ENCODE data around the gene CAPN1. TPM values are rescaled to one million over a fixed set of nuclear protein-coding genes. Genes with fewer than 3 reads are reported as not detected.
"Not testable (repeated sequence)": the region's sequence is repeated elsewhere in the genome, so short reads cannot be mapped to it uniquely, and the experiment has no call there.

CAPN1 gene
- total RNA-seq = 191 TPM in 2 replicates

DNA sequence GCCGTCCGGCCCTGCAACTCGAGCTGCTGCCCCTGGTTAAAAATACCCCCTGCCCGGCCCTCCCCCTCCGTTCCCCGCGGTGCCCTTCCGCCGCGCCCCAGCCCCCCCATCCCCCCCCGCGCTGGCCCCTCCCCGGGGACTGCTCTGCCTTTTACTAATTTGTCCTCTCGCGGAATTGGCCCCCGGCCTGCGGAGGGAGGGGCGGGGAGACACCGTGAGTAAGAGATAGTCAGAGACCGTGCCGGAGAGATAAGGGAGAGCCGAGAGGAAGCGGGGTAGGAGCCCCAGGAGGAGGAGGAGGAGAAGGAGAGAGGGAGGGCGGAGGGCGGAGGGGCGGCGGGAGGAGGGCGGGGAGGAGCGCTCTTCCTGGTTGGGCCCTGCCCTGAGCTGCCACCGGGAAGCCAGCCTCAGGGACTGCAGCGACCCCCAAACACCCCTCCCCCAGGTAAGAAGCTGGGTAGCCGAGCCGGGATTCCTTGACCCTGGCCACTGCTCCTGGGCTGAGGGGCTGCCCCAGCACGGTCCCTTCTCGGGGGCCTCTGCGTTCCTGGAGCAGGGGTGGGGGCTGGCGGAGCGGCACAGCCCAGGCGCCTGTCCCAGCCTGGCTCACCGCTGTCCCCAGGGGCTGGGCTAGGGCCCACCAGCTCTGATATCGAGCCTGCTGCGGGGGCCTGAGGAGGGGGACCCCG lies at the start of gene CAPN1:
CAPN1 (plus strand) TSS at position 360 of the 689 bp plus-strand sequence. CDS start 774 bp downstream, outside the sequence.
- intact Hi-C loops (cut with micrococcal nuclease) = loop anchor here (1.0 to 2.0 kb wide), 4 partner anchors 46 to 264 kb away; partner anchors contain the start of genes ATG2A and POLA2

DNA sequence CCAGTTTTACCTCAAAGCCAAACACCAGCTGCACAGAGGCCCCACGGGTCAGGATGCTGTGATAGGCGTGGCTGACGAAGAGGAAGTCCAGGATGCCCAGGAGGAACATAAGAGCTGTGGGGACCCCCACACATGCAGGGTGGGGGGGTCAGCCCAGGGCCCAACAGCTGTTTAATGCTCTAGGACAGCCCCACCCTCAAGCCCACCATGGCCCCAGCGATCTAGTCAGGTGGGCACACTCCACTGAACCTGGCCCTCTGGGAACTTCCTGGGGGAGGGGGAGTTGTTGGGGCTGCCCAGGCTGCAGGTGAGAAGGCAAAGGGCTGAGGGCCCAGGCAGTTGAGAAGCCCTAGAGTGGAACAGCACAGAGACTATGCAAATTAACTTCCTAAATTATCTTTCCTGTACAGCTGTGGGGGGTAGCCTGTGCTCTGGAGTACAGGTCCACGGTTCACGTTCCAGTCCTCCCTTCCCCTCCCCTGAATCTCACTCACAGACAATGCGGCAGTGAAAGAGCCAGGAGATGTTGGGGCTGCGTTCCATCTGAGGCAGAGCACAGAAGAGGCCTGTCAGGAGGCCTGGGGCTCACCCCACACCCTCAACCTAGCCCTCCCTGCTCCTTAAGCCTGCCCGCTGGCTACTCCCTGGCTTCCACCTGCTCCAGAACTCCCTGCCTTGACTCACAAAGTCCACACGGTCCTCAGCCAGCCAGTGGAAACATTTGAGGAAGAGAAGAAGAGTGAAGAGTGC lies 49.3 kb upstream of the CAPN1 start:
- intact Hi-C loops (cut with micrococcal nuclease) = loop anchor here (5.0 kb wide), 1 partner anchor 395 kb away; the partner anchor contains the start of gene SCYL1

DNA sequence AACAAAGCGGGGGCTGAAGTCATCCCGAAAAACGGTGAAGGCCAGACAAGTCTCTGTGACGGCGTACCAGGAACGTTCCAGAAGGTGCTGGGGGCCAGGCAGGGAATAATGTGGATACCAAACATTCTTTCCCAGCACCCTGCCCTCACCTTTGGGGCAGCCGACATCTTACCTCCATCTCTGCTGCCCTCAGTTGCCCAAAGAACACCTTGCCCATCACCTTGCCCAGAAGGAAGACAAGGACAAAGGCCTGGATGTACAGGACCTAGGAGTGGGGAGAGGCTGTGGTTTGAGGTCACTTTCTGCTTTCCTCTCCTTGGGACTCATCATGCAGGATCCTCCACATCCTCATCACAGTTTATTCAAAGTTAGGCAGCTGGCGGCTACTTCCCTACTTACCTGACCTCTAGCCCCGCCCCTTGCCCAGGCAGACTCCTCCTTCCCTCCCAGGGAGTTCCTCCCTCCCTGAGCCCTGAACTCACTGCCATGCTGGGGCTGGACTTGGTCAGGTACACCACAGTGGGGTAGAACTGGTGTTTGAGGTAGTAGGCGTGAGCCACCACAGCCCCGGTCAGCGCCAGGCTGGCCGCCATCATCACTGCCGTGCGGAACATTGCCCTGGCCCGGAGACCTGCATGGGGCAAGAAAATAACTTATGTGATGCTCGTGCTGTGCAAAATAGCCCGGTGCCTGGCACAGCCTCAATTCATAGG lies 48.6 kb upstream of the CAPN1 start:
- intact Hi-C loops (cut with micrococcal nuclease) = loop anchor here (5.0 kb wide), 1 partner anchor 394 kb away; the partner anchor contains the start of gene SCYL1

DNA sequence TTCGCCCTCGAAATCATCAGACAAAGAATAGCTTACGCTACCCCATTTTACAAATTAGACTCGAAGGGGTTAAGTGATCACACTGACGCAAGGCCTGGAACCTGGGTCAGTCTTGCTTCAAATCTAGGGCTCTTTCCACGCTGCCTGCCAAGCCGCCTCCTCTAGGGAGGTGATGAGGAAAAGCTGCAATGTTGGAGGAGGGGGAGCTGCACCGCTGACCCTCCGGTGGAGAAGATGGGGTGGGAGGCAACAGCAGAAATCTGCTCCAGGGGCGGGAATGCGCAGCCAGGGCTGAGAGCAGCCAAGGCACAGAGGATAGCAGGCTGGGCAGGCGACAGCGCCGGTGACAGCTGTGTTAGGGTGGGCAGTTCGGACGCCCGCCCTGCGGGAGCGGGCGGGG lies 48.0 kb upstream of the CAPN1 start:
- intact Hi-C loops (cut with micrococcal nuclease) = loop anchor here (1.0 to 5.0 kb wide), 4 partner anchors 11 to 394 kb away; partner anchors contain the start of genes ATG2A, FAU, MRPL49 and POLA2

DNA sequence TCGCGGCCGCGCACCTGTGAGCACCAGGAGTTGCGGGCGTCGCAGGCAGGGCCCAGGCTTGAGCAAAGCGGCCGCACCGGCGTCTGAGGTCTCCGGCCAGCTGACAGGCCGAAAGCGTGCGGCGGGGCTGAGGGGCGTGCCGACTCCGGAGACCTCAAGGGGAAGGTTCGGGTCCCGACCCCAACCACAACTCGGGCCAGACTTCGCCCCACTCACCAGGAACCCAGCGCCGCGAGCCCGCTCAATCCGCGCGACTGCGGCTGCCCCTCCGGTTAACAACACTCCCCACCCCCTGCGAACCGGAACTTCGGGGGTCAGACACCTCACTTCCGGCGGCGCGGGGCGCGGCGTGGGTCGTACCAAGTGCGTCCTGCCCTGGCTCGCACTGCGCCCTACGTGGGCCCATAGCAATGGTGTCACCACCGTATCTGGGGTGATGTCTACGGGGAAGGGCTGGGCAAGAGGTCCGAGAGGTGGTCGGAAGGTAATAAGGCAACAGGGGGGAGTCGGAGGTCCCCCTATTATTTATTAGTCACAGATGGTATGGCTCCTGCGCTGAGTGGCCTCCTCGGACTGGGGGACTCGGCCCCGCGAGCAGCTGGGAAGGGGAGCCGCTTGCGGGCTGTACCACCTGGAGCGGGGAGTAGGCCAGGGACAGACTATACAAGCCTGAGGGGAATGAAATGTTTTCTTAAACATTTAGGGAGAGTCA lies 47.3 kb upstream of the CAPN1 start, which contains the start of gene SYVN1:
SYVN1 (minus strand) TSS at position 280 of the 712 bp plus-strand sequence. CDS start 918 bp downstream, outside the sequence.
- intact Hi-C loops (cut with micrococcal nuclease) = loop anchor here (1.0 to 5.0 kb wide), 4 partner anchors 12 to 393 kb away; partner anchors contain the start of genes ATG2A, FAU, MRPL49 and POLA2

DNA sequence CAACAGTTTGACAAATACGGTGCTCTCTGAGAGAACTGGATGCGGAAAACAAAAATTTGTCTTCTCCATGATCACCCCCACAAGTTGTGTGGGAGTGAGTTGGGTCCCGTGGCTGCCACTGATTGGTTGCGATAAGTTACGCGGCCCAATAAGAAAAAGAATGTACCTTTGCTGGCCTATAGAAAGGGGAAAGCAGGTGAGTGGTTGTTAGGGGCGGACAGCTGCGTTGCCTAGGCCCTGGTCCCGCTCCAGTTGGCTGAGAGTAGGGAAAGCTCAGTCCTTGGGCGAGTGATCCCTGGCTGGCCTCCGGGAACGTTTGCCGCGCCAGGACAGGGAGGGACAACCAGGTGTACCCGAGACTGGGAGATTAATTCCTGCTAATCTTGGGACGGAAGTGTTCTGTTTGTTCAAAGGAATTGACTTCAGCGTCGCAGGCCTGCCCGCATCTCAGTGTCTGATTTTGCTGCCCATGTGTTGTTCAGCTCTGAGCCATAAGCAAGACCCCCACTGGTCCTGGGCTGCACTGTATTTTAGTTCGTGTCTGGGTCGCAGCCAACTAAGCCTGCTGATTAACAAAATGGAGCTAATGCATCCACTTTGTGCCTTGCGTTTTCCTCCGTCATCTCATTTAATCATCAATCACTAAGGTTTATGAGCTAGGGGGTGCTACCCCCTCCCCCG lies 46.6 kb upstream of the CAPN1 start:
- intact Hi-C loops (cut with micrococcal nuclease) = loop anchor here (1.0 to 5.0 kb wide), 12 partner anchors 13 to 392 kb away; partner anchors contain the start of genes ATG2A, CAPN1, DPF2 and FAU

DNA sequence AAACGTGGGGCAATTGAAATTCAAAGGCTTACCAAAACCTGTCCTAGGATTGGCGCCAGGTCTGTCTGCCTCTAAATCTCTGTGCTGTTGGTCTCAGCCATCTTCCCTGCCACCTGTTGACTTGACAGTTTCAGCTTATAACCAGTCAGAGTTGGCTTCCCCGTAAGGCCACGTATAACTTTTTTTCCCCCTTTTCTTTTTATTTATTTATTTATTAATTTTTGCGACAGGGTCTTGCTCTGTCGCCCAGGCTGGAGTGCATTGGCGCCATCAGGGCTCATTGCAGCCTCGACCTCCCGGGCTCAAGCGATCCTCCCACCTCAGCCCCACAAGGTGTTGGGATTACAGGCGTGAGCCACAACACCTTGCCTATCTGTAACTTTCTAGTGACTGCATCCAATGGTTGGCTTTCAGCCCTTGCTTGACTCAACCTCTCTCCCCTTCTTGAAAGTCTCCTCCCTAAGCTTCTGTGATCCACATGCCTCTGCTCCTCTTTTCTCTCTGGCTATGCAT lies 46.0 kb upstream of the CAPN1 start:
- intact Hi-C loops (cut with micrococcal nuclease) = loop anchor here (1.0 to 5.0 kb wide), 10 partner anchors 18 to 357 kb away; partner anchors contain the start of genes ATG2A, CAPN1, DPF2 and POLA2

DNA sequence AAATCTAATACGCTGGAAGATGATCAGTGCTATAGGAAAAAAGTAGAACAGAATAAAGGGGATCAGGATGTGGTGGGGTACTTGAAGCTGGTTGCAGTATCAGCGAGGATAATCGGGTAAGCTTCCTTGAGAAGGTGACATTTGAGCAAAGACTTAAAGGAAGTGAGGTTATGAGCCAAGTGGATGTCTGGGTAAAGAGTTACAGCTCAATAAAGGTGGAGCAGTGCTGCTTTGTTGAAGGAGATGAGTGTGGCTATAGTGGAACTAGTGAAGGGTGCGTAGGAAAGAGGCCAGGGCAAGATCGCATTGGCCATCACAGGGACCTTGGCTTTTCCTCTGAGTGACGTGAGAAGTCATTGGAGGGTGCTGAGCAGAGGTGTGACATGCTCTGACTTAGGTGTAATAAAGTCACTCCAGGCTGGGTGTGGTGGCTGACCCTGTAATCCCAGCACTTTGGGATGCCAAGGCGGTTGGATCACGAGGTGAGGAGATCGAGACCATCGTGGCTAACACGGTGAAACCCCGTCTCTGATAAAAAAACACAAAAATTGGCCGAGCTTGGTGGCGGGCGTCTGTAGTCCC lies 45.1 kb upstream of the CAPN1 start:
- intact Hi-C loops (cut with micrococcal nuclease) = loop anchor here (5.0 kb wide), 1 partner anchor 196 kb away; the partner anchor contains the start of gene DPF2

DNA sequence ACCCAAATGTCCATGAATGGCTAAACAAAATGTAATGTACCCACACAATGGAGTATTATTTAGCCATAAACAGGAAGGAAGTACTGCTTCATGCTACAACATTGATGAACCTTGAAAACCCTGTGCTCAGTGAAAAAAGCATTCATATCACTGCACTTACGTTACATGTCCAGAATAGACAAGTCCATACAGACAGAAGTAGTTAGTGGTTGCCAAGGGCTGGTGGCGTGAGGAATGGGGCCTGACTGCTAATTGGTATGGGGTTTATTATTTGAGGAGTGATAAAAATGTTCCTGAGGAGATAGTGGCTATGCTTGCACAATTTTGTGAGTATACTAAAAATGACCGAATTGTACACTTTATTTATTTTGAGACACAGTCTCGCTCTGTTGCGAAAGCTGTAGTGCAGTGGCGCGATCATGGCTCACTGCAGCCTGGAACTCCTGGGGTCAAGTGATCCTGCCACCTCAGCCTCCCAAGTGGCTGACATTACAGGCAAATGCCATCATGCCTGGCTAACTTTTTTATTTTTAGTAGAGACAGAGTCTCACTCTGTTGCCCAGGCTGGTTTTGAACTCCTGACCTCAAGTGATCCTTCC lies 39.7 kb upstream of the CAPN1 start:
- intact Hi-C loops (cut with micrococcal nuclease) = no loop called here

DNA sequence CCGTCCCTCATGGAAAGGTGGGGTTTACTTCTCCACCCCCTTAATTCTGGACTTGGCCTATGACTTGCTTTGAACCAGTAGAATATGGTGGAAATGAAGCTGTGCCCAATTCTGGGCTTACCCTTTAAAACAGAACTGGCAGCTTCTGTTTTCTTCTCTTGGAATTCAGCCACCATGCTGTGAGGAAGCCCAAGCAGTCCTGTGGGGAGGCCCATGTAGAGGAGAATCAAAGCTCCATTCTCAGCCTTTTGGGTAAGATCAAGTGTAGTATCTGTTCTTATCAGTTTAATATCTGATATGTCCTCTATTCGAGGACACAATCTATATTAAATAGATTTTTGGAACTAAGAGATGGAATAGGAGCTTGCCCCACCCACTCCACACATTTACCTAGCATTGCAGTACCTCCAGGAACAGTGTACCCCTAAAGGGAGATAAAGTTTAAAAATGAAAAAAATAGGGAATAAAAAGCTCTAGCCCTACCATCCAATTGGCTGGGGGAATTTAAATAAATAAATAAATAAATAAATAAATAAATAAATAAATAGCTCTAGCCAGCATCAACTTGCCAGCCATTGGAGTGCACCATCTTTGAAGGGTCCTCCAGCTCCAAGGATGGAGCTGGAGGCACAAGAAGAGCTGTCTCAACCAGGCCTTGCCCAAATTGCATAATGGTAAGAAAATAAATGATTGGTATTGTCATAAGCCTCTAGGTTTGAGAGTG lies 34.2 kb upstream of the CAPN1 start:
- intact Hi-C loops (cut with micrococcal nuclease) = no loop called here

DNA sequence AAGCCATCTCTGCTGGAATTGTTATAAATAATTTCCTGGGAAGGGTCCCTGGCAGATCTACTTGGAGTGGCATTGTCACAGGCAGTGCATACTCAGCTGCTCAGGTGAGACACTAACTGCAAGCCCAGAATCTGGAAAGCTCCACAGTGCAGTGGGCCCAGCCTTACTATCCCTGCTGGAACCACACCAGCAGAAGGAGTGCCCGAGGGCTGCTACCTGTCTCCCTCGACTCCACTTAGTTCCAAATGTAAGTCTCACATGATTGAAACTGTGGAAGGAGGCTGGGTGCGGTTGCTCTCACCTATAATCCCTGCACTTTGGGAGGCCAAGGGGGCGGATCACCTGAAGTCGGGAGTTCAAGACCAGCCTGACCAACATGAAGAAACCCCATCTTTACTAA lies 33.1 kb upstream of the CAPN1 start:
- intact Hi-C loops (cut with micrococcal nuclease) = no loop called here

DNA sequence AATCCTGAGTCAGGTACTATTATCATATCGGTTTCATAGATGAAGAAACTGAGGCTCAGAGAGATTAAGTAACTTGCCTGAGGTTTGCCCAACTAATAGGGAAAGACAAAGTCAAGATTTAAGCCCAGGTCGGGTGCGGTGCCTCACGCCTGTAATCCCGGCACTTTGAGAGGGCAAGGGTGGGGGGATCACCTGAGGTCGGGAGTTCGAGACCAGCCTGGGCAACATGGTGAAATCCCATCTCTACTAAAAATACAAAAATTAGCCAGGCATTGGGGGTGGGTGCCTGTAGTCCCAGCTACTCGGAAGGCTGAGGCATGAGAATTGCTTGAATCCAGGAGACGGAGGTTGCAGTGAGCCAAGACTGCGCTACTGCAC lies 31.6 kb upstream of the CAPN1 start:
- intact Hi-C loops (cut with micrococcal nuclease) = not testable (repeated sequence)

DNA sequence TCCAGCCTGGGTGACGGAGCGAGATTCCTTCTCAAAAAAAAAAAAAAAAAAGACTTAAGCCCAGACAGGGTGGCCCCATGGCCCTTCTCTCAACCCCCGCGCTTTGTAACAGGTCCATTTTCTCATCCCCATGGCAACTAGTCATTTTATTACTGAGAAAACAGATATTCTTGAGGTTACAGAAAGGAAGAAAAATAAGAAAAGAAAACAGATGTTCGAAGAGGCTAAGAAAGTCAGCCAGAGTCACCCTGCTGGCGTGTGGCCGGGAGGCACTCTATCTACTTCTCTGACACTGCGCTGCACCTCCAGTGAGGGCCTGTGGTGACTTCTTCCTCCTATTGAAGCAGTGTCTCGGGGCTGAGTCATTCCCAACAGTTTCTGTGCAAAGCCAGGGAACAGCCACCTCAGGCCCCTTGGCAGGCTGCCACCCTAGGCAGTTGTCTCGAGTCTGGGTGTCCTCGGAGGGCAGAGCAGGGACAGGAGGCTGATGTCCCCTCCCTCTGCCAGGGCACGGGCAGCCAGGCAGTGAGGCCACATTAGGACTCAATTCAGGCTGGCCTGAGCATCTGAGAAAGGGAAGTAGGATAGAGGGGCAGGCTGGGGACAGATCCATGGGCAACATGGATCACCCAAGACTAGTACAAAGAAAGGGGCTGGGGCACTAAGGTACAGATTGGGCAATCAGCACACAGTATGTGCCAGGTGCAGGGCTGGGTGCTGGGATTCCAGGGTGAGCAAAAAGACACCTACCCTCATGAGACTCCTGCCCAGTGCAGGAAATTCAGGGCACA lies 31.0 kb upstream of the CAPN1 start:
- intact Hi-C loops (cut with micrococcal nuclease) = no loop called here

DNA sequence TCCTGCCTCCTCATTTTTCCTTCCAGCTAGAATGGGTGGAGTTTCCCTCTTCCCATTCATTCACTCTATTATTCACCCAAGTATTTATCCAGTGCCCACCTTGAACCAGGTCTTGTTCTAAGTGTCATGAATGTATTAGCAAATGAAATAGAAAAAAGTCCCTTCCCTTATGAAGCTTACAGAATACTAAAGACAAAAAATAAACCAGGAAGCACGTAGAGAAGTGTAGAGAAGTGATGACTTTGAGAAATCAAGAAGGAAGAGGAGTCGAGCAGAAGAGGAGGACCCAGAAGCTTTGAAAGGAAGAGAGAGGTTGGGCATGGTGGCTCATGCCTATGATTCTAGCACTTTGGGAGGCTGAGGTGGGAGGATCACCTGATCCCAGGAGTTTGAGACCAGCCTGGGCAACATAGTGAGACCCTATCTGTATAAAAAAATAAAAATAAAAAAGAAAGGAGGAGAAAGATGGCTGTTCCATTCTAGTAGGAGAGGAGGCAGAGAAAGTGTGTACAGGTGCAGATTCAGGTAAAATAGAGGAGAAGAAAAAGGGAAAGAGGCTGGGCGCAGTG lies 30.3 kb upstream of the CAPN1 start:
- intact Hi-C loops (cut with micrococcal nuclease) = no loop called here

DNA sequence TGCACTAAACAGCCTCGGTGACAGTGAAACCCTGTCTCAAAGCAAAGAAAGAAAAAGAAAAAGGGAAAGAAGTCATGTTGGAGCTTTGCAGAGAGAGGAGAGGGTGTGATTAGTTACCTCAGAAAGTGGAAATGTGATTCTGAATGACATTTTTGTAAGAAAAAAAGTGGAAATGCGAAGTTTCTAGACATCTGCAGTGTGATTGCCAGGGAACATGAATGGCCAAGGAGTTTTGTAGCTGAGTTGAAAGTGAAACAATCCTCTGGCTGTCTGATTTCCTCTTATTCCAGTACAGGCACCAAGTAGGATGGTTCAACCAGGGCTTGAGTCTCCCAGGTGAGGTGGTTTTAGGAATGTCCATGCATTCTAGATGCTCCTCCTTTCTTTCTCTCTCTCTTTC lies 29.6 kb upstream of the CAPN1 start:
- intact Hi-C loops (cut with micrococcal nuclease) = no loop called here

DNA sequence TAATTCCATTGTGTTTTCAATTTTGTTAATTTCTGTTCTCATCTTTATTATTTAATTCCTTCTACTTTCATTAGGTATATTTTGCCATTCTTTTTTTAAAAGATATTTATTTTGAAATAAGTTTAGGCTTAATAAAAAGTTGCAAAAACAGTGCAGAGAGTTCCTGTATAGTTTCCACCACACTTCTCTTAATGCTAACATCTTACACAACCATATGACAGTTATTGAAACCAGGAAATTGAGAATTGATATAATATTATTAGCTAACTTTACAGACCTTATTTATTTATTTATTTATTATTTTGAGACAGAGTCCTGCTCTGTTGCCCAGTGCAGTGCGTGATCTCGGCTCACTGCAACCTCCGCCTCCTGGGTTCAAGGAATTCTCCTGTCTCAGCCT lies 25.5 kb upstream of the CAPN1 start:
- intact Hi-C loops (cut with micrococcal nuclease) = no loop called here

DNA sequence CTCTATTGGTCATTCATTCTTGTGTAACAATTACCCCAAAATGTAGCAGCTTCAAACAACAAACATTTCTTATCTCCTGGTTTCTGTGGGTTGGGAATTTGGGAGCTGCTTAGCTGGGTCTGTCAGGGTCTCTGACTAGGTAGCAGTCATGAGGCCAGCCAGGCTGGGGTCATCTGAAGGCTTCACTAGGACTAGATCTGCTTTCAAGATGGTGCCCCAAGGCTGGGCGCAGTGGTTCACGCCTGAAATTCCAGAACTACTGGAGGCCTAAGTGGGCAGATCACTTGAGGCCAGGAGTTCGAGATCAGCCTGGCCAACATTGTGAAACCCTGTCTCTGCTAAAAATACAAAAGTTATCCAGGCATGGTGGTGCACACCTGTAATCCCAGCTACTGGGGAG lies 24.8 kb upstream of the CAPN1 start:
- intact Hi-C loops (cut with micrococcal nuclease) = no loop called here

Measured in T-helper 1 cell treated with Interleukin-12 subunit alpha and Interleukin-12 subunit beta and Interleukin-4 antibody, amounts not matched to agents 30 ng/mL and 1 ng/mL, for 36 hours (primary cell).